NK-92 treated with Interleukin-12 subunit alpha and Interleukin-12 subunit beta, amount 100 ng/mL, for 24 hours (cell line): ENCODE measurements around the gene NUP62.
A peak's percentile ranks its signal among the peaks of the same experiment; 100 is the strongest.
"Not testable (repeated sequence)": the region's sequence is repeated elsewhere in the genome, so short reads cannot be mapped to it uniquely, and the experiment has no call there.

ENCODE experiments used
- DNase-seq: peaks from one replicate; lab custom pipeline; 2025; lab: John Stamatoyannopoulos, UW

Gene NUP62

DNA sequence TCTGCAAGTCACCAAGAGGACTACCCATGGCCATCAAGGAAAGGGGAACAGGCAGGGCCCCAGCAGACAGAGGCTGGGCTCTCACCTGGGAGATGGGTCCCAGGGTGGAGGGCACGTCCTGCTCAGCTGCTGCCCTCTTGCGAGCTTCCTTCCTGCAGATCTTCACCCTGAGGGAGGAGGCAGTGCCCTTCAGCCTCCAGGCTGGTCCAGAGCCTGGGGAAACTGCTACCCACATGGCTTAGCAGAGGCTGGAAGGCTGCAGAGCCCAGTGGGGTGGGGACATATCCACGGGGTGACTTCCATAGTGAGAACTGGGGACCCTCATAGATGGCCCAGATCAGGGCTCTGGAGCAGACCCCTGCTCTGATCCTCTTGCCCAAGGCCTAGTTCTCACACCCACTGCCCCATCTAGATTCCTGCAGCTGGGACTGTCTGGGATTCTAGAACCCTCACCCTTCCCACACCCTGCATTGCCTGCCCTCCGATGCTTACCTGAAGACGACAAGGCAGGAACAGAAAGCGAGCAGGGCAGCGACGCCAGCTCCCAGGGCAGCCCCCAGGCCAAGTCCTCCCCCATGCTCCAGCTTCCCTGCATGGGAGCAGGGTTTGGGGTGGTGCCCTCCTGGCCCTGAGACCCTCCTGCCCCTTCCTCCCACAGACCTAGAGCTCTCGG, 22.6 kb upstream of the NUP62 start:
- DNase-seq = no peak

DNA sequence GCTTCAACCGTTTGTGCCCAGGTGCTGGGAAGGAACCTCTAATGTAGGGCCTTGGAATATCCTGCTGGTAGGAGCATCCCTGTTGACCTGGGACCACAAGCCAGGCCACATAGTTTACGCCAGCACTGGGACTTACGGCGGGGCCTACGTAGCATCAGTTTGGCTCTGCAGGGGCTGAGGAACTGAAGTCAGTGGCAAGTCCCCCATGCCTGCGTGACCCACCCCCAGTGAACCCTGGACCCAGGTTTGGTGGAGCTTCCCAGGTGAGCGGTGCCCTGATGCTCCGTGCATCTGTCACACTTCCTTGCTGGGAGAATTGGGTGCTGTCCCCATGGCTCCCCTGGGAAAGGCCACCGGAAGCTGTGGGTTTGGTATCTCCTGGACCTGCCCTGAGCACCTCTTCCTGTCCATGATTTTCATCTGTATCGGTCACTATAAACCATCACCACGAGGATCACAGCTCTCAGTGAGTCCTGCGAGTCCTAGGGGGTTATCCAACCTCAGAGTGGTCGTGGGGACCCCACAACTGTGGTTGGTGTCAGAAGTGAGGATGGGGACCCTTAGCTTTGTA, 21.7 kb upstream of the NUP62 start:
- no peak for DNase-seq

DNA sequence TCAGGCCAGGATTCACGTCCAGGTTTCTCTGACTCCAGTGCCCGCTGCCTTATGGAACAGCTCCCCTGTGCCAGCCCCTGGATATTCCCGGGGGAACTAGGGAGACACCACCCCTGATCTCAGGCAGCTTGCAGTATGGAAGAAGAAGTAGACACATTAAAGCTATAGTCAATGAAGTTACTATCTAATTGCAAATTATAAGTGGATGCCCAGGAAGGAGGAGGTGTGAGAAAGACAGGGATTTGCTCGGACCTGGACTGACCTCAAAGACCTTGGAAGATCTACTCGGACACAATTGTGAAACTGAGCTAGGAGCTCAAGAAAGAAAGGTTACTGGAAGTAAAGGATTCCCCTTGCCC, 21.3 kb upstream of the NUP62 start:
- DNase-seq = no peak

DNA sequence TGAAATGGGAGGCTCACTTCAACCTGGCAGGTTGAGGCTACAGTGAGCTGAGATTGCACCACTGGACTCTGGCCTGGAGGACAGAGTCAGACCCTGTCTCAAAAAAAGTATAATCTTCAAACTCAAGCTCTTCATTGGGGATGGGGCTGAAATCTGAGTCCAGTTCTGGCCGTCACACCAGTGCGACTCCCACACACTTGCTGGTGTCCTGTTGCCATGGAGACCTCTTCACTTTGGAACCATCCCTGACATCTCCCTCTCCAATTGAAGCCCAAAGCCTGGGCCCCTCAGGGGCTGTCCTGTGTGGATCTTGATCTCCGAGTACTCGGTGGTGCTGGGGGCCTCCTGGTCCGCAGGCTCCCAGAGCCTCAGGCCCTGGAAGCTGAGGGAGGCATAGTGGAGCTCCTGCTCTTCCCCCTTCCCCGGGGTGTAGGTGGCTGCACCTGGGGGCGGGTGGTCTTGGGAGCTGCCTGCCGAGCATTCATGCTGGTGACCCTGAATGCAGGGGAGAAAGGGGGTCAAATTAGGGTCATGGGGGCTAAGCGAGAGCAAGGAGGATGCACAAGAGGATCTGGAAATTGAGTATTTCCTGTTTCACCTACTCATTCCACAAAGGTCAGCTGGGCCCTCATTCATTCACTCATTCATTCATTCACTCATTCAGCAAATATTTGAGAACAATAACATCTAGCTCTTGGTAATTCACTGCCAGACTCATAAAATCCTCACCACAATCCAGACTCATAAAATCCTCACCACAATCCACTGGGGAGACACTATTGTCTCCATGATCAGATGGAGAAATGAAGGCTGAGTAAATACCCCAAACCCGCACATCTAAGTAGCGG, 20.7 kb upstream of the NUP62 start:
- DNase-seq = no peak

DNA sequence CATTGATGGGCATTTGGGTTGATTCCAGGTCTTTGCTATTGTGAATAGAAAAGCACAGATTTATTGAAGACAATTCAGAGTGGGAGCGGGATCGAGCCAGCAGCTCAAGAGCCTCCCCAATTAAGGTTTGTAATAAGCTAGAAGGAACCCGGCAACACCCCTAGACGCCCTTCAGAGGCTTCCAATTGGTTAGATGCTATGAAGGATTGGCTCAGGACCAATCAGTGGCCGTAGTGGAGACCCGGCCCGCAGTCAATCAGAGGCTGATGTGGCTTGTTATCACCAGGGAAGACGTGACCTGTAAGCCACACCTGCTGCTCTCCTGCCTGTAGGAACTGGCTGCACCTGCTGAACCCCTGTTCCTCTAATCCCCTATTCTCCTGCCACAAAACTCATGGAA, 17.1 kb upstream of the NUP62 start:
- no peak for DNase-seq

DNA sequence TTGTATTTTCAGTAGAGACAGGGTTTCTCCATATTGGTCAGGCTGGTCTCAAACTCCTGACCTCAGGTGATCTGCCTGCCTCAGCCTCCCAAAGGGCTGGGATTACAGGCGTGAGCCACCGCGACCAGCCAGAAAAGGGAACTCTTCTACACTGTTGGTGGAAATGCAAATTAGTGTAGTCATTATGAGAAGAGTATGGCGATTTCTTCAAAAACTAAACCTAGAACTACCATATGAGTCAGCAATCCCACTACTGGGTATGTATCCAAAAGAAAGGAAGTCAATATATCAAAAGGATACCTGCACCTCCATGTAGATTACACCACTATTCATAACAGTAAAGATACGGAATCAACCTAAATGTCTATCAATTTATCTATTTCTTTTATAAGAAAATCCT, 15.3 kb upstream of the NUP62 start:
- not testable (repeated sequence) for DNase-seq

DNA sequence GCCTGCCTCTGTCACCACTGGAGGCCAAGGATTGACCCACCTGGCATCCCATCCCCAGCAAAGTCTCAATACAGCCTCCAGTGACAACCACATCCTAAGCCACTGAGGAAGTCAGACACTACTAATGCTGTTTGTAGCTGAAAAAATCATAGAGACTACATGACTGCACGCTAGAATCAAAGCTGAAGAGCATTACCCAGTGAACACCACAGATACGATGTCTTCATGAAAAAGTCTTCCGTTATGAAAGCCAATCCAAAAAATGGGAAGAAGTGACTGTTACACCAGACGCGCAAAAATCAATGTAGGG, 11.1 kb upstream of the NUP62 start:
- no peak for DNase-seq

GRCh38 chr19:49939721-49940481, 10.6 kb upstream of the NUP62 start:
- DNase-seq = no peak

- no peak for DNase-seq
Observed at GRCh38 chr19:49938662-49939061, 9.4 kb upstream of the NUP62 start.

DNA sequence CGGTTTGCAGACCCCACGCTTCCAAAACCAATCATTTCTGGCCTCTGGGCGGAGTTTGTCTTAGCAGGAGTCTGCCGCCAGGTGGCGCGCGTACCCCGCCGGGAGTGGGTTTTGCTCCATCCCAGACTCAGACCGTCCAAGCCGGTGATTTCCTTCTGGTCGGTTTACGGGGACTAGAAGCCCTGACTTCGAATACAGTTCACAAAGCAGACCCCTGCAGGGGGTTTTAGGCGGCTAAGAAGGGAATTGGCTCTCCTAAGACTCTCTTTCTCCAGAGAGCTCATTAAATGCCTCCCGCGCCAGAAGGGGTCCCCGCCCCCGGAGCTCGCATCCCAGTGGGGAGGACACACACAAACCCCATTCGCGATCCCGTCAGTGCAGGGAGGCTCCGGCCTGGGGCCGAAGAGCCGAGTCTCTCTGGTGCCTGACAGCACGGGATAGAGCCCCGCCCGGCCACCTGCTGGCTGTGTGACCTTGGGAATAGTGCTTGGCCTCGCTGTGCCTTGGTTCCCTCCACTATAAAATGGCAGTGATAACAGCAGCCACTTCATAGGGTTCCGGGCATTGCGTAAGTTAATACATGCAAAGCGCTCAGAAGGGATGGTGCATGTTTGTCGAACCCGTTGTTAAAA, 8.6 kb upstream of the NUP62 start:
- peak; percentile 60 for DNase-seq

DNA sequence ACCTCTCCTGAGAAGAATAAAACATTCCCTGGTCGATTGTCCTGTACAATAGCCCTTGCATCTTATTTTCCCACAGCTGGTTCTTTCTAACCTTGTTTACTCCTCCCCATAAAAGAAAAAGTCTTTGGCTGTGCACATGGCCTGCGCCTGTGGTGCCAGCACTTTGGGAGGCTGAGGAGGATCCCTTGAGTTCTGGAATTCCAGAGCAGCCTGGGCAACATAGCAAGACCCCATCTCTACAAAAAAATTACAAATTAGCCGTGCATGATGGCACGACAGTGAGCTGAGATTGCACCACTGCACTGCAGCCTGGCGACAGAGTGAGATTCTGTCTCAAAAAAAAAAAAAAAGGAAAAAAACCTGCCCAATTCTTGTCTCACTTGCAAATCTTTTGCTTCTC, 7.2 kb upstream of the NUP62 start:
- no peak for DNase-seq

DNA sequence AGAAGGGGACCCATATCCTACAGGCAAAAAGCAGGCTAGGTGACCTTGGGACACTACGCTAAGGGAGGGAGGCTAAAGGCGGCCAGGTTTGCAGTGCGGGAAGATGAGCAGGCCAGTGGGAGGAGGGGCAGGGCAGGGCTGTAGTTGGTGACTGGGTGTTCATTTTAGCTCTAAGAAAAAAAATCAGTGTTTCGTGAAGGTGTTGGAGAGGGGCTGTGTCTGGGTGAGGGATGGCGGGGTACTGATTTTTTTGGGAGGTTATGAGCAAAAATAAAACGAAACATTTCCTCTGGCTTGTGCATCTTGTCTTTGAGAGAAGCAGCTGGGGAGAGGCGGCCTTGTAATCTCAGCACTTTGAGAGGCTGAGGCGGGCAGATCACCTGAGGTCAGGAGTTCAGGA, 4.3 kb upstream of the NUP62 start:
- DNase-seq = no peak

DNA sequence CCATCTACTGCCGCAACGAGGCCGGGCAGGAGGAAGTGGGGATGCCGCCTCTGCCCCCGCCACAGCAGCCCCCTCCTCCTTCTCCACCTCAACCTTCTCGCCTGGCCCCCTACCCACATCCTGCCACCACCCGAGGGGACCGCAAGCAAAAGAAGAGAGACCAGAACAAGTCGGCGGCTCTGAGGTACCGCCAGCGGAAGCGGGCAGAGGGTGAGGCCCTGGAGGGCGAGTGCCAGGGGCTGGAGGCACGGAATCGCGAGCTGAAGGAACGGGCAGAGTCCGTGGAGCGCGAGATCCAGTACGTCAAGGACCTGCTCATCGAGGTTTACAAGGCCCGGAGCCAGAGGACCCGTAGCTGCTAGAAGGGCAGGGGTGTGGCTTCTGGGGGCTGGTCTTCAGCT, 3.4 kb upstream of the NUP62 start:
- no peak for DNase-seq

- DNase-seq = no peak
Observed at GRCh38 chr19:49932041-49932451, 2.7 kb upstream of the NUP62 start.

GRCh38 chr19:49931293-49932040, 2.2 kb upstream of the NUP62 start:
- no peak for DNase-seq

DNA sequence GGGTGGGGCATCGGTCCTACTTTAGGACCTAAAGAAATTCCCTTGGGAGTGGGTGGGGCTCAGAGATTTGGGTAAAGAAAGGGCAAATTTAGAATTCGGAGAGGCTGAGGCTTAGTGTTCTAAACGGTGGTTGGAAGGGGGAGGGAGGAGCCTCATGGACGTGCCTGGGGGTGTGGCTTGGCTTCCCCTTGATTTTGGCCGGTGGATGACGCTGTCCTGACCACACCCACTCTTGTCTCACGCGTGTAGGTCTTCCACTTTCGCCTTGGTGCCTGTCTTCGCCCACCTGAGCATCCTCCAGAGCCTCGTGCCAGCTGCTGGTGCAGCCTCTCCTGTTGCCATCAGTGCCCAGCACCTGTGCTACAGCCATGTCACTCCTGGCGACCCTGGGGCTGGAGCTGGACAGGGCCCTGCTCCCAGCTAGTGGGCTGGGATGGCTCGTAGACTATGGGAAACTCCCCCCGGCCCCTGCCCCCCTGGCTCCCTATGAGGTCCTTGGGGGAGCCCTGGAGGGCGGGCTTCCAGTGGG, 1.2 kb upstream of the NUP62 start:
- DNase-seq = no peak

DNA sequence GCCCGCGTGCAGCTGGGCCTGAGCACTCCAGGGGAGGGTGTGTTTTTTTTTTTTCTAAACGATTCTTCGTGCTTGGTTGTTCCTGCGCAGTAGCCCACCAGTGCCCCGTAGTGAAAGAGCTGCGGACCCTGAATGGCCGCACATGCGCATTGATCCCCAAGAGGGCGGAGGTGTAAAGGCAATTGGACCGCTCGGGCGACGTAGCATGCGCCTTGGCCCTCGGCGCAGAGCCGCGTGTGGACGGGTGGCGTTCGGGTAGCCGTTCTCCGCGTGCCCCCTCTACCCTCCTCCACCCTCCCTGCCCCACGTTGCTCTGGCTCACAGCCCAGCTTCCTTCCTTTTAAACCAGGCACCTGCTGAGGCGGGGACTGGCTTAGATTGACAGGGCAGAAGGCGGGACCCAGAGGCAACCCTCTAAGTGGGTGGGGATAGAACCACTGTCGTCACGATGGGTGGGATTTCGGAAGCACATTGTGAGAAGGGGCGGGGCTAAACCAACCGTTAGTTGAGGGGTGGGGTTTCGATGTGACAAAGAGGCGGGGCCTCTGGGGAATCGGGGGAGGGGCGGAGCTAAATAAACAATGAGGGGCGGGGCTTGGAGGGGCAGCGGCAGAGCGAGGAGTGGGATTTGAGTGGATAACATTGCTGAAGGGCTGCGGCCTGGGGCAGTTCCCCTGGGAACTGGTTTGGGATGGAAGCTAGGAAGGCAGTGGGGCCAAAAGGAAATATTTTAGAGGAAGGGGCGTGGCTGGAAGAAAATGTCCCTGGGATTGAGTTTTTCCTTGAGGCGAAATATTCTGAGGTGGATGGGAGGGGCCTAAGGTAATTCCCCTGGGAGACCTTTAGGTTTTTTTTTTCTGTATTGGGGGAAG, 543 bp upstream of the NUP62 start:
- peak; percentile 92 for DNase-seq

DNA sequence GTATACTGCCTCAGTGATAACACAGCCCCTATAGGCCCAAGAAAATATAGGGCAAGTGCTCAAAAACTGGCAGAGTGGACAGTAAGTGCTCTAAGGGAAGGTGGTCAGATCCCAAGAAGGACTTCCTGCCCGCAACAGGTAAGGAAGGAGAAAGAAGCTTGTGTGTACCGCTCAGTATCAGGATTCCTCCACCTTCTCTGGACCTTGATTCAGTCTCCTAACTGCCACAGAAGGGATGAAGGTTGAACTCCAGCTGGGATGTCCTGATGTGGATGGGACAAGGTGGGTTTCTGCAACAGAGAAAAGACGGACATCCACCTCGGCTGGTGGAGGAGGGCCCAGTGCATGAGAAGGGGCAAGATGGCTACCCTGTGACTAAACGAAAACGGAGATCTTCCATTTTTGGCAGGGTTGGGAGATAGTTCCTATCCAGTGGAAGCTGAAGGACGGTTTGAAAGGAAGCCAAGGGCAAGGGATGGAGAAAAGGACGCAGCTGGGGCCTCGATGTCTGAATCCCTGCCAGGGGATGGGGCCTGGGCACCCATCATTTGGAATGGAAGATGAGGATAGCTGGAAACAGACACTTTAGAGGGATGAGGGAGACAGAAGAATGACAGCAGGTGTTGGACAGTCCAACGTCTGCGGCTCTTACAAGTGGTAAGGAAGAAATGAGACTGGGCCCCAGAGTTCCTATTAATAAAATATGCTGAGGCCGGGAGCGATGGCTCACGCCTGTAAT, 1.6 kb downstream of the NUP62 start:
- DNase-seq = no peak

- no peak for DNase-seq
Observed at GRCh38 chr19:49926515-49926914, 2.8 kb downstream of the NUP62 start.

DNA sequence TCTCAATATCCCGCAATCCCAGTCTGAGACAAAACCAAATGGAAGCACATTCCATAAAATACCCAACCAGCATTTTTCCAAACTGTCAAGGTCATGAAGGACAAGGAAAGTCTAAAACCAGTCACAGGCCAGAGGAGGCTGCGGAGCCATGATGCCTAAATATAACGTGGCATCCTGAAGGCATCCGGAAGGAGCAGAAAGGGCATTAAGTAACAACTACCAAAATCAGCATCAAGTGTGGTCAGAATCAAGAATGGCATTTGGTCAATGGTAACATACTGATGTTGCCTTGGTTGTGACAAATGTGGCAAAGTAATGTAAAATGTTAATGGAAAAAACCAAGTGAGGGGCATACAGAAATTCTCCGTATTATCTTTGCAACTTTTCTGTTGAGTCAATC, 3.8 kb downstream of the NUP62 start:
- DNase-seq = no peak
